A549 (cell line): ENCODE results near the gene ZBTB45. TPM values are rescaled to one million over a fixed set of nuclear protein-coding genes. Genes with fewer than 3 reads are reported as not detected.

ENCODE experiments used
- ATAC-seq, 2 experiments: fragments of 200-7000 bp in 1 of 2; fragments of >200 bp in 1 of 2; cut with Nextera tagmentation in 1 of 2; cut with Tn5 transposase in 1 of 2; 3 replicates each; pipeline versions ENCODE4 v1.8.0 to v1.9.1; 2018 to 2020; ENCODE audit warnings: mild to moderate bottlenecking in 1 of 2, moderate library complexity in 1 of 2
- CTCF ChIA-PET: fragments of 300-600 bp; sonication (Branson Sonifier 250); formaldehyde crosslinking; extraction: SDS; loops from one replicate; lab custom pipeline; 2021; ENCODE audit warnings: antibody characterized with exemption, inconsistent platforms; lab: Yijun Ruan, JAX
- POLR2A ChIA-PET: fragments of 350-600 bp; formaldehyde crosslinking; extraction: SDS; loops from one replicate; lab custom pipeline; 2021; ENCODE audit warnings: antibody characterized with exemption, inconsistent platforms; lab: Yijun Ruan, JAX
- DNase-seq, 2 experiments: peaks; one replicate each; pipeline versions ENCODE4 v3.0.0 to v3.0.0-alpha.2; 2011 to 2016; ENCODE audit warnings: low read depth in 1 of 2, low spot score in 1 of 2
- FAIRE-seq: peaks from 2 replicates; lab custom pipeline; 2011; peaks lifted over from hg19 to GRCh38; lab: Jason Lieb, UNC
- H3K27ac ChIP-seq, 2 experiments: fragments of >200 bp; sonication (Bioruptor Twin); formaldehyde crosslinking; 3 replicates each; pipeline ENCODE4 v1.5.1; 2016 to 2017
- H3K4me1 ChIP-seq: fragments of >200 bp; sonication (Bioruptor Twin); formaldehyde crosslinking; 3 replicates; pipeline ENCODE4 v1.6.1; 2016
- H3K4me2 ChIP-seq: fragments of >200 bp; sonication (Bioruptor Twin); formaldehyde crosslinking; 3 replicates; pipeline ENCODE4 v1.6.1; 2016
- H3K4me3 ChIP-seq: fragments of >200 bp; sonication (Bioruptor Twin); formaldehyde crosslinking; 3 replicates; pipeline ENCODE4 v1.5.1; 2016
- H3K9me3 ChIP-seq: fragments of >200 bp; sonication (Bioruptor Twin); formaldehyde crosslinking; 3 replicates; pipeline ENCODE4 v1.6.1; 2016
- CHD4 ChIP-seq: fragments of 200-600 bp; sonication (generic); IDR thresholded peaks from 2 replicates; pipeline ENCODE4 v1.6.1; 2016; ENCODE audit warnings: antibody characterized with exemption, mild to moderate bottlenecking, borderline replicate concordance
- CTCF ChIP-seq: fragments of >200 bp; sonication (Bioruptor Twin); formaldehyde crosslinking; IDR thresholded peaks from 3 replicates; pipeline ENCODE4 v1.5.1; 2016
- E2F6 ChIP-seq: IDR thresholded peaks from 2 replicates; pipeline ENCODE4 v1.6.1; 2012; ENCODE audit warnings: low read depth, borderline replicate concordance
- EHMT2 ChIP-seq: fragments of 200-600 bp; sonication (generic); IDR thresholded peaks from 2 replicates; pipeline ENCODE4 v1.6.1; 2016; ENCODE audit warnings: antibody characterized with exemption, low read depth, mild to moderate bottlenecking, moderate library complexity
- EP300 ChIP-seq, 2 experiments: fragments of >200 bp; sonication (Bioruptor Twin); formaldehyde crosslinking; IDR thresholded peaks; 2 replicates in 1 of 2; 3 replicates in 1 of 2; pipeline ENCODE4 v1.6.1; 2016 to 2017
- FOSL2 ChIP-seq, 2 experiments: fragments of 450-650 bp in 1 of 2; fragments of >200 bp in 1 of 2; sonication (Bioruptor Twin) in 1 of 2; formaldehyde crosslinking; IDR thresholded peaks; 2 replicates each; pipeline versions ENCODE4 v1.5.0 to v1.6.1; 2016 to 2020; ENCODE audit warnings: mild to moderate bottlenecking in 1 of 2, moderate library complexity in 1 of 2
- FOXS1 ChIP-seq: fragments of 250-450 bp; sonication (Bioruptor Pico); IDR thresholded peaks from 2 replicates; pipeline ENCODE4 v1.5.0; 2020; ENCODE audit warnings: mild to moderate bottlenecking, moderate library complexity
- GATA3 ChIP-seq: IDR thresholded peaks from 2 replicates; pipeline ENCODE4 v1.6.1; 2012; ENCODE audit warnings: borderline replicate concordance
- HEYL ChIP-seq: fragments of 250-450 bp; sonication (Bioruptor Pico); IDR thresholded peaks from 2 replicates; pipeline ENCODE4 v1.8.0; 2021; ENCODE audit warnings: mild to moderate bottlenecking, moderate library complexity
- JUN ChIP-seq, 2 experiments: fragments of >200 bp; sonication (Bioruptor Twin); formaldehyde crosslinking; IDR thresholded peaks; 2 replicates in 1 of 2; 3 replicates in 1 of 2; pipeline ENCODE4 v1.6.1; 2016 to 2017
- KDM1A ChIP-seq: fragments of 200-600 bp; sonication (generic); IDR thresholded peaks from 2 replicates; pipeline ENCODE4 v1.6.1; 2016; ENCODE audit warnings: low read depth, mild to moderate bottlenecking
- MYC ChIP-seq: IDR thresholded peaks from 2 replicates; pipeline ENCODE4 v1.6.1; 2012; ENCODE audit warnings: mild to moderate bottlenecking, inconsistent platforms, low read length, improper control_type of control experiment, borderline replicate concordance
- NFE2L2 ChIP-seq: fragments of 150-350 bp; conservative IDR thresholded peaks from 2 replicates; pipeline ENCODE4 v1.6.1; 2014; ENCODE audit warnings: low read length
- NR3C1 ChIP-seq: fragments of >200 bp; sonication (Bioruptor Twin); formaldehyde crosslinking; IDR thresholded peaks from 3 replicates; pipeline ENCODE4 v1.6.1; 2017
- RAD21 ChIP-seq, 2 experiments: fragments of >200 bp in 1 of 2; sonication (Bioruptor Twin) in 1 of 2; formaldehyde crosslinking in 1 of 2; IDR thresholded peaks in 1 of 2; conservative IDR thresholded peaks in 1 of 2; 2 replicates in 1 of 2; 3 replicates in 1 of 2; pipeline ENCODE4 v1.6.1; 2012 to 2018; ENCODE audit warnings: inconsistent platforms in 1 of 2
- RCOR1 ChIP-seq: fragments of 150-350 bp; IDR thresholded peaks from 2 replicates; pipeline ENCODE4 v1.6.1; 2014; ENCODE audit warnings: antibody characterized with exemption, low read length, low read depth
- RFX5 ChIP-seq: fragments of 450-650 bp; IDR thresholded peaks from 2 replicates; pipeline ENCODE4 v1.7.1; 2014; ENCODE audit warnings: antibody characterized with exemption, mild to moderate bottlenecking, moderate library complexity
- SREBF2 ChIP-seq: fragments of 450-650 bp; IDR thresholded peaks from 2 replicates; pipeline ENCODE4 v1.6.1; 2014; ENCODE audit warnings: mild to moderate bottlenecking, moderate library complexity
- WGBS: methylation state at CpG from one replicate; pipeline ENCODE4 v1.1.6; 2017; ENCODE audit errors: missing lambda C conversion rate; 5-methylcytosine and 5-hydroxymethylcytosine counted together
- polyA plus RNA-seq, 4 experiments: library from polyadenylated mRNA; depleted of rRNA in 3 of 4; stranded (reverse); fragments of >200 nt; fragmentation: RNase III in 1 of 4; extraction: RNeasy Plus Mini Kit Qiagen cat#74134 plus additional on column Dnase treatment in 1 of 4; gene quantifications; 2 replicates in 3 of 4; 3 replicates in 1 of 4; pipeline ENCODE4 v1.2.3, GENCODE V29; 2011 to 2017
- TF ChIP-seq, protein P1 (sequence below): IDR thresholded peaks from 2 replicates; pipeline ENCODE4 v1.6.1; 2012
- TF ChIP-seq, protein P2 (sequence below): fragments of 200-600 bp; sonication (generic); IDR thresholded peaks from 2 replicates; pipeline ENCODE4 v1.6.1; 2016; ENCODE audit warnings: antibody characterized with exemption, mild to moderate bottlenecking, moderate library complexity
- TF ChIP-seq, protein P3 (sequence below): fragments of >200 bp; sonication (Bioruptor Twin); formaldehyde crosslinking; IDR thresholded peaks from 3 replicates; pipeline ENCODE4 v1.6.1; 2016

Gene ZBTB45
- polyA plus RNA-seq, 2 of the 4 experiments (the other 2 are of a cell fraction): 6.4 to 13.4 TPM

GRCh38 chr19:58514564-58515022, 5.0 kb downstream of the ZBTB45 start:
- FAIRE-seq: no peak
- WGBS: 94% methylated on average over 3 of the region's 3 CpGs
- Histone ChIP-seq H3K9me3 (no peaks in the 10 kb centered on the region), H3K27ac (peak overlapping the region; percentile 71 to 86), H3K4me2 (peak overlapping the region; percentile 83), H3K4me3 (peak overlapping the region; percentile 44), H3K4me1 (peaks cover 15% of the 10 kb centered on the region)
- TF ChIP-seq E2F6 (no peak), FOSL2 (IDR thresholded peaks at IDR 0.05) (no peak), FOSL2 (CRISPR knock-in tag; IDR thresholded peaks at IDR 0.05) (no peak), NFE2L2 (no peak), MYC (no peak), SREBF2 (no peak), KDM1A (no peak), CHD4 (no peak), JUN (IDR thresholded peaks at IDR 0.05) (no peak), EP300 (IDR thresholded peaks at IDR 0.05) (no peak), RCOR1 (no peak), HEYL (no peak), GATA3 (no peak), EHMT2 (no peak)
- TF ChIP-seq, protein P1, sequence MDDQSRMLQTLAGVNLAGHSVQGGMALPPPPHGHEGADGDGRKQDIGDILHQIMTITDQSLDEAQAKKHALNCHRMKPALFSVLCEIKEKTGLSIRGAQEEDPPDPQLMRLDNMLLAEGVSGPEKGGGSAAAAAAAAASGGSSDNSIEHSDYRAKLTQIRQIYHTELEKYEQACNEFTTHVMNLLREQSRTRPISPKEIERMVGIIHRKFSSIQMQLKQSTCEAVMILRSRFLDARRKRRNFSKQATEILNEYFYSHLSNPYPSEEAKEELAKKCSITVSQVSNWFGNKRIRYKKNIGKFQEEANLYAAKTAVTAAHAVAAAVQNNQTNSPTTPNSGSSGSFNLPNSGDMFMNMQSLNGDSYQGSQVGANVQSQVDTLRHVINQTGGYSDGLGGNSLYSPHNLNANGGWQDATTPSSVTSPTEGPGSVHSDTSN: no peak
- TF ChIP-seq, protein P2, sequence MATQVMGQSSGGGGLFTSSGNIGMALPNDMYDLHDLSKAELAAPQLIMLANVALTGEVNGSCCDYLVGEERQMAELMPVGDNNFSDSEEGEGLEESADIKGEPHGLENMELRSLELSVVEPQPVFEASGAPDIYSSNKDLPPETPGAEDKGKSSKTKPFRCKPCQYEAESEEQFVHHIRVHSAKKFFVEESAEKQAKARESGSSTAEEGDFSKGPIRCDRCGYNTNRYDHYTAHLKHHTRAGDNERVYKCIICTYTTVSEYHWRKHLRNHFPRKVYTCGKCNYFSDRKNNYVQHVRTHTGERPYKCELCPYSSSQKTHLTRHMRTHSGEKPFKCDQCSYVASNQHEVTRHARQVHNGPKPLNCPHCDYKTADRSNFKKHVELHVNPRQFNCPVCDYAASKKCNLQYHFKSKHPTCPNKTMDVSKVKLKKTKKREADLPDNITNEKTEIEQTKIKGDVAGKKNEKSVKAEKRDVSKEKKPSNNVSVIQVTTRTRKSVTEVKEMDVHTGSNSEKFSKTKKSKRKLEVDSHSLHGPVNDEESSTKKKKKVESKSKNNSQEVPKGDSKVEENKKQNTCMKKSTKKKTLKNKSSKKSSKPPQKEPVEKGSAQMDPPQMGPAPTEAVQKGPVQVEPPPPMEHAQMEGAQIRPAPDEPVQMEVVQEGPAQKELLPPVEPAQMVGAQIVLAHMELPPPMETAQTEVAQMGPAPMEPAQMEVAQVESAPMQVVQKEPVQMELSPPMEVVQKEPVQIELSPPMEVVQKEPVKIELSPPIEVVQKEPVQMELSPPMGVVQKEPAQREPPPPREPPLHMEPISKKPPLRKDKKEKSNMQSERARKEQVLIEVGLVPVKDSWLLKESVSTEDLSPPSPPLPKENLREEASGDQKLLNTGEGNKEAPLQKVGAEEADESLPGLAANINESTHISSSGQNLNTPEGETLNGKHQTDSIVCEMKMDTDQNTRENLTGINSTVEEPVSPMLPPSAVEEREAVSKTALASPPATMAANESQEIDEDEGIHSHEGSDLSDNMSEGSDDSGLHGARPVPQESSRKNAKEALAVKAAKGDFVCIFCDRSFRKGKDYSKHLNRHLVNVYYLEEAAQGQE: no peak
- ChIA-PET CTCF (interaction anchor here (0.6 to 1.4 kb wide), 16 partner anchors 8 to 133 kb away, joined by 3 to 7 read pairs (median 3); partner anchors contain the start of gene MZF1), POLR2A (interaction anchor here (1.0 to 1.2 kb wide), 5 partner anchors 29 to 47 kb away, joined by 3 to 20 read pairs (median 4); partner anchors contain the start of gene TRIM28)
- no peak for DNase-seq
- no peak for ATAC-seq

GRCh38 chr19:58513694-58514563, 5.7 kb downstream of the ZBTB45 start:
- CTCF ChIA-PET: interaction anchor here (0.6 to 1.5 kb wide), 14 partner anchors 8 to 68 kb away, joined by 3 to 7 read pairs (median 3); partner anchors contain the start of gene MZF1
- FAIRE-seq (no peak), ATAC-seq (peak; percentile 57 to 81), DNase-seq (peak; percentile 67 to 92)
- 60% methylated on average over 55 of the region's 66 CpGs for WGBS
- peak overlapping the region; percentile 44 for H3K4me3 ChIP-seq
- POLR2A ChIA-PET: interaction anchor here (0.6 to 1.2 kb wide), 14 partner anchors 9 to 327 kb away, joined by 3 to 20 read pairs (median 4); partner anchors contain the start of genes CHMP2A, TRIM28 and UBE2M
- H3K27ac ChIP-seq: peak overlapping the region; percentile 71 to 86
- H3K4me2 ChIP-seq: peak overlapping the region; percentile 83
- no peaks in the 10 kb centered on the region for H3K9me3 ChIP-seq
- H3K4me1 ChIP-seq: peaks cover 15% of the 10 kb centered on the region
- no peak for TF ChIP-seq EHMT2
- TF ChIP-seq, protein P1: peak; percentile 68; the same call in 1 of the 2 replicates
- no peak for TF ChIP-seq FOXS1 (CRISPR knock-in tag)
- peak; percentile 44 to 57; a peak in 4 of 5 replicates for TF ChIP-seq RAD21 (conservative IDR thresholded peaks at IDR 0.05 in 1 of 2, IDR thresholded peaks at IDR 0.05 in 1 of 2)
- TF ChIP-seq RFX5: no peak
- TF ChIP-seq MYC: peak; percentile 39; the same call in 1 of the 2 replicates
- TF ChIP-seq E2F6: peak; percentile 85
- TF ChIP-seq NR3C1: no peak
- TF ChIP-seq, protein P3, sequence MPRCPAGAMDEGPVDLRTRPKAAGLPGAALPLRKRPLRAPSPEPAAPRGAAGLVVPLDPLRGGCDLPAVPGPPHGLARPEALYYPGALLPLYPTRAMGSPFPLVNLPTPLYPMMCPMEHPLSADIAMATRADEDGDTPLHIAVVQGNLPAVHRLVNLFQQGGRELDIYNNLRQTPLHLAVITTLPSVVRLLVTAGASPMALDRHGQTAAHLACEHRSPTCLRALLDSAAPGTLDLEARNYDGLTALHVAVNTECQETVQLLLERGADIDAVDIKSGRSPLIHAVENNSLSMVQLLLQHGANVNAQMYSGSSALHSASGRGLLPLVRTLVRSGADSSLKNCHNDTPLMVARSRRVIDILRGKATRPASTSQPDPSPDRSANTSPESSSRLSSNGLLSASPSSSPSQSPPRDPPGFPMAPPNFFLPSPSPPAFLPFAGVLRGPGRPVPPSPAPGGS: 0 out of 3 replicates have a peak, but pooled peaks have one; percentile 34
- TF ChIP-seq GATA3: 0 out of 2 replicates have a peak, but pooled peaks have one; percentile 21
- TF ChIP-seq FOSL2 (IDR thresholded peaks at IDR 0.05): no peak
- no peak for TF ChIP-seq FOSL2 (CRISPR knock-in tag; IDR thresholded peaks at IDR 0.05)
- peak; percentile 81 for TF ChIP-seq CTCF
- TF ChIP-seq JUN (IDR thresholded peaks at IDR 0.05): peak in 1 of 2 experiments; percentile 58; a peak in 1 of 5 replicates
